DMS153 (cell line): ENCODE data around the gene SNAI1.

Experiments
- DNase-seq: peaks from one replicate; lab custom pipeline; 2025; lab: John Stamatoyannopoulos, UW

SNAI1 gene

GRCh38 chr20:50037575-50037974, 54.8 kb downstream of the SNAI1 start:
- no peak for DNase-seq

- no peak for DNase-seq
Observed at GRCh38 chr20:50038169-50038568, 55.4 kb downstream of the SNAI1 start.
